Stimulated activated CD8-positive, alpha-beta memory T cell treated with anti-CD3 and anti-CD28 coated beads, Interleukin-4, amount 100 ng/mL, for 4 hours (primary cell): ENCODE data around the gene ISLR.

Experiments used
- DNase-seq, 2 donors: peaks; one replicate each; pipeline ENCODE4 v3.0.0-alpha.2; 2020; ENCODE audit warnings: low read depth in 2 of 2, low spot score in 1 of 2

The ISLR gene

DNA sequence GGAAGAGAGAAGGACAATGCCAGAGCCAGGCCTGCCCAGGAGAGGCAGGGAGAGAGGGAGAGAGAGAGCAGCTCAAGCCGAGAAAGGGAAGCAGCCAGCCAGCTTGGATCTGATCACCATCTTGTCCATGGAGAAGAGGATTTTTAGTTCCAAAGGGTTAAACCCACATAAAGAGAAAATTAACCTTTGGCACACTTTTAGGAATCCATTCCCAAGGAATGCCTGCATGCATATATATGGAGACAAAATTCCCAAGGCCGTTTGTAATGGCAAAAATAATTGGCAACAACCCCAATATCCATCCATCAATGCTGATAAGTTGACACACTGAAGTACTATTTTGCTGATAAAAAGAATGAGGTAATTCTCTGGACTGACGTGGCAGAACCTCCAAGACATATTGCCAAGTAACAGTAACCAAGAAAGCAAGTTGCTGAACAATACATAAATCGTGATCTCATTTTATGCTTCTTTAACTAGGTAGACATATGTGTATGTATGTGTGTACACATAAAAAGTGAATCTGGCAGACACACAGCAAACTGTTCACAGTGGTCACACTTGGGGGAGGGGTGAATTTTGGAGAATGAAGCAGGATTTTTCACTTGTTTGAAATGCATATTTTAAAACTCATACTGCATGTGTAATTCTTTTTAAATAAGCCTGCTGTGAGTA is 36.6 kb downstream of the ISLR start:
- no peak for DNase-seq

DNA sequence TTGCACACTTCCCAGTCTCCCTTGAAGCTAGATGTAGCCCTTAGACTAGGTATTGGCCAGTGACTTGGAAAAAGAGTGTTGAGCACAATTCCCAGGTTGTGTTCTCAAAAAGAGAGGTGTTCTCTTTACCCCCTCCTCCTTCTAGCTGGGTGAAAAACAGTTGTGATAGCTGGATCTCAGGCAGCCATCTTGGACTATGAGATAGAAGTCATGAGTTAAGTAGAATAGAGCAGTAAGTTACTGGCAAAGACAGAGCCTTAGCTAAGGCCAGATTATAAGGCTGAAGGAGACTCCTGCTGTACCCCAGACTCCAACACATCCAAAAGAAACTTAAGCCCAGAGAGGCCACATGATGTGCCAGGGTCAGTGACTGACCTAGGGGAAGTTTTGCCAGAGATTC is 37.2 kb downstream of the ISLR start:
- DNase-seq = no peak

DNA sequence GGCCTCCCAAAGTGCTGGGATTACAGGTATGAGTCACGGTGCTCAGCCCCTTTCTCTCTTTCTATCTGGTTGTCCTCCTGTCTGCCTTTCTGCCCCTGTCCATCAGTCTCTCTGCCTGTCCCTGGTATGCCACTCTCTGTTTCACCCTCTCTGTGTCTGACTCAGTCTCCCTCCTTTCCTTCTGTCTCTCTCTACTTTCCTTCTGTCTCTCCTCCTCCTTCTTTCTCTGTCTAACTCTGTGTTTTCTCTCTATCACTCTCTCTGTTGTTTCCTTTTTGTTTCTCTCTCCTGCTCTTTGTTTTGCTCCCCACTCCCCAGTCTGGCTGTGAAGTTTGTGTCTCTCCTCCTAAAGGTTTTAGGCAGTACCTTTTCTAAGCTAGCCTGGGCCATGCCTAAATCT is 38.1 kb downstream of the ISLR start:
- DNase-seq = no peak

DNA sequence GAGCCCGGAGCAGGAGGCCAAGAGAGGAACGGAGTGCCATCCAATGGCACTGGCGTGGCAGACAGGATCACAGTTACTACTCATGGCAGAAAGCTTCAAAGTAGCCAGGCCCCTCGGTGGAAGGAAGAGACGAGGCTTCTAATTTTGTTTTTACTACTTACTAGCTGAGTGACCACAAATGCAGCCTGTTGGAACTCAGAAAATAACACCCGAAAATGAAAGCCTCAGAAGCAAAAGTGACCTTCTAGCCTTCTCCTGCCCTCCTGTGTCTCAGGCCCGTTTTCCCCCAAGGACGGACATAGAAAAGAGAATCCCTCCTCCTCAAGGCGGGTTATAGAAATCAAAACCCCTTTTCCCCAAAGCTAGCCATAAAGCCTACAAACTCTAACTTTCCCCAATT is 39.0 kb downstream of the ISLR start:
- no peak for DNase-seq

GRCh38 chr15:74213858-74214284 is 40.4 kb downstream of the ISLR start:
- DNase-seq = no peak

DNA sequence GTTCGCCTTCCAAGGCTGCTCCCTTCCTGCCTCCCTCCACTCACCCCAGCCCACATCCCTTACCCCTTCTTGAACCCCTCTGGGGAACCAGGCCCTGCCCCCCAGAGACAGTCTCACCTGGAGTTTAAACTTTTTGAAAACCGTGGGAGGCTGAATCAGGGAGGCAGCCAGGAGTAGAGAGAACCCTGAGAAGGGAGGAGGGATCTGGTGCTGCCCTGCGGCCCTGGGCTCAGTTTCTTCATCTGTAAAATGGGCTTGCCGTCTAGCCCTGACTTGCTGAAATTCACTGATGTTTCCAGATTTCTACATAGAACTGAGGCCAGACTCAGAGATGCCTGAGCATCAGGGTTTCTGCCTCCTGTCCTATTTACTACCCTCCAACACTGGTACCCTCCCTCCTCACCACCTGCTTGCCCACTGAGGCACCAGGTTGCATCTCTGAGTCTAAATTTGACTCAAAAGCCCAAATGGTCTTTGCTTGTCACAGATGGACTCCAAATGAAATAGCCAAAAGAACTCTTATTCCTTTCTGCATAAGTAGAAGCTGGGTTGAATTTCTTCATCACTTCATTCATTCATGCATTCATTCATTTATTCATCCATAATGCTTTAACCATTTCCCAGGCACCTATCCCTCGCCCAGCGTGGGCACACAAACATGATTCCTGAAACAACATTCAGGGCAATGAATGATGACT is 41.0 kb downstream of the ISLR start:
- DNase-seq = no peak

DNA sequence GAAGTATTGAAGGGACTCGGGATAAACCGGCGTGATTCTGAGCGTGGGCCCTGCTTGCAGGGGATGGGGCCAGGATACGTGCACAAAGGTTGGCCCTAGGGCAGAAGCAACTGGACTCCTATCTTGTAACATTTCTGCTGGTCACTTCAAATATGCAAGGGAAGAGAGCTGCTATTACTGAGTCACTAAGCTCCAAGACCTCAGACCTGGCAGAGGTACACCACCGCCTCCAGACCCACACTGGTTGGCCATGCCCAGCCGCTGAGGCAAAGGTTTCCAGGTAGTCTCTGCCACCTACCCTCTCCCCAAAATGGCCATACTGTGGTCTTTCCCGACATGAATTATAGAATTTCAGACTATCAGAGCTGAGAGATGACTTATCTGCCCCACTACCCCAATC is 42.4 kb downstream of the ISLR start:
- DNase-seq = no peak

DNA sequence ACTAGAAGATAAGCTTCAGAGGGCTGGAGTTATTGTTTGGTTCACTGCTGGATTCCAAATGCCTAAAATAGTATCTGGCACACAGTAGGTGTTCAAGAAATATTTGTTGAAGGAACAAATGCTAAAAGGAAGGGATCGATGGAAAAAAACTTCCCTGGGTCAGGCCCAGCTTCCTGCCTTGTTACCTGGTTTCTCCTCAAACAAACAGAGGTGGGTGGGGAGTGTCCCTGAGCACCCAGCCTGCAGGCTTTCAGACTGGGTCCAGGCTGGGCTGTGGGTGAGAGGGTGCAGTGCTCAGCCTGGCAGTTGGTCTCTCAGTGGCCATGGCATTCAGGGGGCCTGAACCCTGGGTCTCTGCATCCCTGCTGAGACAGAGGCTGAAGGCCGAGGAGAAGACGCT is 43.4 kb downstream of the ISLR start:
- DNase-seq = no peak

- DNase-seq = no peak
Observed at GRCh38 chr15:74217907-74218885, 44.7 kb downstream of the ISLR start.

DNA sequence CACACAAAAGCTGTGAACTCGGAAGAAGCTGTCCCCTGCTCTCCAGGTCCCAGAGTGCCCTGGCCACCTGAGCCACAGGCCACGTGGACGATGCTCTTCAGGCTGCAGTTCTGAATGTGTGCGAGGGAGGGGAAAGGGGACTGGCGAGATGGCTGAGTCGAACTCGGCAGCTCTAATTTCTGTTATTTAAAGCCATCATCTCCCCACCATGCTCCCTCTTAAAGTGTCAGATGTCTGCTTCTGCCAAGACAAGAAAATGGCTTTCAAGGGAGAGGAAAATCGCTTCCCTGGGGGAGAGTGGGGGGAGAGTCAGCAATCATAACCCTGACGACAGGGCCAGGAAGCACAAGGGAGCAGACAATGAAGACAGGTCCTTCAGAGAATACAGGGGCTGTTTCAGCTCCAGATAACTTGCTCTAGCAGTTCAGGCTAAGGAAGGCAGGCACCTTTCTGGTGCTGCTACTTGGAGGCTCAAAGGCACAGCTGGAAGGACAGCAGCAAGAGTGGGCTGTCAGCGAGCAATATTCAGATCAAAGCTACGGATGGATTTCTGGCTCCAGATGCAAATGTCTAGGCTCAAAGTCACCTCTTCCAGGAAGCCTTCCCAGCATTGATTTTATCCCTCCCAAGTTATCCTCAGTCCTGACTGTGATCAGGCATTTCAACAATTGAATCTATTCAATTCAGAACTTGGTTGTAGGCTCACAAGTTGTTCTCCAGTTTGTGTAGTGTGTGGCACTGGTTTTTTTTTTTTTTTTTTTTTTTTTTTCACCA is 47.2 kb downstream of the ISLR start:
- no peak for DNase-seq

- no peak for DNase-seq
Observed at GRCh38 chr15:74221399-74222239, 48.1 kb downstream of the ISLR start.

DNA sequence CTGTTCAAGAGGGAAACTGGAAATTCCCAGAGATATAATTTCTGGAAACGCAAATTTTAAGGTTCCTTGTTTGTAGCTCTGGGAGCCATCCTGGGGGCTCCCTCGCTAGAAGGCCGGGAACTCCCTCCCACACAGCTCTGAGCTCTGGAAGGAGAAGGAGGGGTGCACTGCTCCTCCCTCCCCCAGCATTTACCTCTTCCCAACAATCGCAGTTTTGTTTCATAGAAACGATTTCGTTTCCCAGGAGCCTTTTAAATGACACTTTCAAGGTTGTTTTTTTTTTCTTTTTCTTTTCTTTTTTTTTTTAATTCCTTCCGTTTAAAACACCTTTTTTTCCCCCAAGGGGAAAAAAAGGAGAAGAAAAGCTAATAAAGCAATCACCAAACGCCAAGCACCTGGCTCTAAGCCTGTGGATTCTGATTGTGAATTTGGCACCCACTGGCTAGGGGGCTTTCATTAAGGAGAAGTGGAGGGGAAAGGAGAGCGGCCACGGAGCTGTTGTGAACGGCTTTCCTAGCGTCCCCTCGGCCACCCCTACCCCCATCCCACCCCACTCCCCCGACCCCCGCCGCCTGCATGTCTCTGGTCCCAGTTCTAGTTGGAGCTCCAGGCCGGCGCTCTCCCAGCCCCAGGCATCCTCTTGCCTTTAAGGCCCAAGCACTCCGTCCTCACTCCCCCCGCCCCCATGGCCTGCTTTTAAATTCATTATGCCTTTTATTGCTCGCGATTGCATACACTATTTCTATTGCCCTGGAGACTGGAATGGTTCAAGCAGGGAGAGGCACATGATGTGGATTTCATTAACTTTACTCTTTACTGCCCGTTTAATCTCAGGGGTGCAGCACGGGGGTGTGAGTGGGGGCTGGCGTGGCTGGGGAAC is 49.0 kb downstream of the ISLR start:
- no peak for DNase-seq

GRCh38 chr15:74225928-74226327 is 52.4 kb downstream of the ISLR start:
- no peak for DNase-seq
